Astrocyte (in vitro differentiated cells and primary cell): ENCODE data around the gene SLC25A41. TPM values are rescaled to one million over a fixed set of nuclear protein-coding genes. Genes with fewer than 3 reads are reported as not detected.

Source experiments
- DNase-seq: peaks from one replicate; pipeline ENCODE4 v3.0.0-alpha.2; 2010; ENCODE audit warnings: low read depth
- FAIRE-seq: peaks from 2 replicates; lab custom pipeline; 2011; peaks lifted over from hg19 to GRCh38; lab: Jason Lieb, UNC
- H2AFZ ChIP-seq: 2 replicates; pipeline ENCODE4 v1.6.0; 2012; ENCODE audit warnings: low read depth, low read length, inconsistent platforms
- H3K27ac ChIP-seq: 2 replicates; pipeline ENCODE4 v1.5.1; 2011; ENCODE audit warnings: low read depth, low read length, inconsistent platforms
- H3K27me3 ChIP-seq: 2 replicates; pipeline ENCODE4 v1.6.0; 2011; ENCODE audit warnings: low read length, inconsistent platforms; ENCODE audit not compliant: insufficient read depth
- H3K36me3 ChIP-seq: 2 replicates; pipeline ENCODE4 v1.5.1; 2011; ENCODE audit warnings: low read length, inconsistent platforms; ENCODE audit not compliant: insufficient read depth
- H3K4me1 ChIP-seq: 2 replicates; pipeline ENCODE4 v1.5.1; 2011; ENCODE audit warnings: low read length, inconsistent platforms; ENCODE audit not compliant: insufficient read depth
- H3K4me2 ChIP-seq: 2 replicates; pipeline ENCODE4 v1.6.0; 2012; ENCODE audit warnings: low read length, inconsistent platforms
- H3K4me3 ChIP-seq: 2 replicates; pipeline ENCODE4 v1.5.1; 2011; ENCODE audit warnings: low read depth, mild to moderate bottlenecking, low read length, inconsistent platforms; ENCODE audit not compliant: insufficient read depth
- H3K79me2 ChIP-seq: 2 replicates; pipeline ENCODE4 v1.6.0; 2012; ENCODE audit warnings: mild to moderate bottlenecking, low read length, inconsistent platforms; ENCODE audit not compliant: insufficient read depth
- H3K9ac ChIP-seq: 2 replicates; pipeline ENCODE4 v1.6.0; 2012; ENCODE audit warnings: mild to moderate bottlenecking, low read length, inconsistent platforms
- H3K9me3 ChIP-seq: 2 replicates; pipeline ENCODE4 v1.5.1; 2012; ENCODE audit warnings: low read depth, mild to moderate bottlenecking, low read length, inconsistent platforms; ENCODE audit not compliant: insufficient read depth
- H4K20me1 ChIP-seq: 2 replicates; pipeline ENCODE4 v1.6.0; 2012; ENCODE audit warnings: low read length, inconsistent platforms; ENCODE audit not compliant: insufficient read depth
- H3K27ac Mint-ChIP-seq: one replicate; pipeline ENCODE4 v1.8.0; 2021; ENCODE audit warnings: mild to moderate bottlenecking, mixed read lengths; ENCODE audit not compliant: unreplicated experiment
- H3K27me3 Mint-ChIP-seq: one replicate; pipeline ENCODE4 v1.8.0; 2021; ENCODE audit warnings: low read depth, mixed read lengths; ENCODE audit not compliant: unreplicated experiment
- H3K36me3 Mint-ChIP-seq: one replicate; pipeline ENCODE4 v1.8.0; 2021; ENCODE audit warnings: low read depth, mixed read lengths; ENCODE audit not compliant: unreplicated experiment
- H3K4me1 Mint-ChIP-seq: one replicate; pipeline ENCODE4 v1.8.0; 2021; ENCODE audit warnings: low read depth, mixed read lengths; ENCODE audit not compliant: unreplicated experiment
- H3K4me3 Mint-ChIP-seq: one replicate; pipeline ENCODE4 v1.8.0; 2021; ENCODE audit warnings: mild to moderate bottlenecking, moderate library complexity, mixed read lengths; ENCODE audit not compliant: unreplicated experiment
- H3K9me3 Mint-ChIP-seq: one replicate; pipeline ENCODE4 v1.8.0; 2021; ENCODE audit warnings: mild to moderate bottlenecking, mixed read lengths; ENCODE audit not compliant: unreplicated experiment
- CTCF ChIP-seq: IDR thresholded peaks from 2 replicates; pipeline ENCODE4 v1.5.1; 2011; ENCODE audit warnings: low read depth, mild to moderate bottlenecking, inconsistent platforms, low read length, moderate library complexity; ENCODE audit not compliant: insufficient read depth
- EZH2 ChIP-seq: IDR thresholded peaks from 2 replicates; pipeline ENCODE4 v1.6.1; 2012; ENCODE audit warnings: mild to moderate bottlenecking, low read length, inconsistent platforms; ENCODE audit not compliant: insufficient read depth
- total RNA-seq: library from RNA; stranded (reverse); gene quantifications from 2 replicates; pipeline ENCODE4 v1.2.1, GENCODE V29; 2021

SLC25A41 gene
- total RNA-seq, 1 donor from 2014 or later, result 0.75 TPM

- H3K4me3 Mint-ChIP-seq, result peak within 1 kb of the TSS; percentile 94
- Histone ChIP-seq H3K4me3 (peak within 1 kb of the TSS; percentile 94), H3K9ac (peak within 1 kb of the TSS; percentile 94), H3K27me3 (no peaks in the 10 kb centered on the region), H3K4me1 (peaks cover 12% of the 10 kb centered on the region), H3K27ac (peak within 1 kb of the TSS; percentile 97), H3K9me3 (no peaks in the 10 kb centered on the region), H3K36me3 (peaks cover 12% of the 10 kb centered on the region), H3K79me2 (peaks cover 32% of the 10 kb centered on the region), H2AFZ (peak within 1 kb of the TSS; percentile 96), H3K4me2 (peak within 1 kb of the TSS; percentile 99), H4K20me1 (peaks cover 5% of the 10 kb centered on the region)
- DNase-seq, result peak; percentile 88
- H3K27me3 Mint-ChIP-seq, result no peaks in the 10 kb centered on the region
- no peak for TF ChIP-seq EZH2
- TF ChIP-seq CTCF, result no peak
- H3K27ac Mint-ChIP-seq, result peak within 1 kb of the TSS; percentile 93
- H3K4me1 Mint-ChIP-seq, result peaks cover 7% of the 10 kb centered on the region
- peaks cover 4% of the 10 kb centered on the region for H3K36me3 Mint-ChIP-seq
- no peaks in the 10 kb centered on the region for H3K9me3 Mint-ChIP-seq
- FAIRE-seq, result no peak
Measured at GRCh38 chr19:6393074-6393982, 40.2 kb downstream of the SLC25A41 start, which contains the start of gene GTF2F1. GTF2F1 (minus strand) TSS chr19:6393164; CDS start chr19:6392995, 169 bp downstream.

GRCh38 chr19:6392221-6393073 is 41.1 kb downstream of the SLC25A41 start:
- H3K27me3 ChIP-seq, result no peaks in the 10 kb centered on the region
- peak overlapping the region; percentile 93 for H3K27ac Mint-ChIP-seq
- H3K36me3 ChIP-seq, result peaks cover 14% of the 10 kb centered on the region
- H3K4me3 ChIP-seq, result peak overlapping the region; percentile 94
- no peaks in the 10 kb centered on the region for H3K27me3 Mint-ChIP-seq
- peaks cover 7% of the 10 kb centered on the region for H3K4me1 Mint-ChIP-seq
- DNase-seq, result no peak
- peaks cover 8% of the 10 kb centered on the region for H4K20me1 ChIP-seq
- no peaks in the 10 kb centered on the region for H3K9me3 ChIP-seq
- H3K36me3 Mint-ChIP-seq, result peaks cover 6% of the 10 kb centered on the region
- no peak for FAIRE-seq
- H2AFZ ChIP-seq, result peak overlapping the region; percentile 96
- TF ChIP-seq EZH2, result no peak
- H3K9ac ChIP-seq, result peak overlapping the region; percentile 94
- H3K4me1 ChIP-seq, result peaks cover 12% of the 10 kb centered on the region
- peaks cover 36% of the 10 kb centered on the region for H3K79me2 ChIP-seq
- peak overlapping the region; percentile 94 for H3K4me3 Mint-ChIP-seq
- peak overlapping the region; percentile 97 for H3K27ac ChIP-seq
- no peaks in the 10 kb centered on the region for H3K9me3 Mint-ChIP-seq
- H3K4me2 ChIP-seq, result peak overlapping the region; percentile 99

DNA sequence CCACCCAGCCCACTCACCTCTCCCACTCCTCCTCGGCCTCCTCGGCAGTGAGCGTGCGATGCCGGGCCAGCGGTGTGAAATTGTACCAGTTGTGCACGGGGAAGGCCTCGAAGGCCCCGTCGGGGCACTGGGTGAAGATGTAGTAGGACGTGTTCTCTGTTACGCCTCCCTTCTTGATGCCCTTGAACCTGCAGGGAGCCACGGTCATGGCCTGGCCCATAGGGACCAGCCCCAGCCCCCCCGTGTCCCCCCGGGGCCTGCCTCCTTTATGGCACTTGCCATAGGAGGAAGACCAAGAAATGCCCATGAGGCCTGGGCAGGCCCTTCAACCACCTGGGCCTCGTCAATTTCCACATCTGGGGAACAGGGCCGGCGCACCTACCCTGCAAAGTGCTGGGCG is 46.2 kb downstream of the SLC25A41 start:
- Histone ChIP-seq H4K20me1 (peaks cover 12% of the 10 kb centered on the region), H3K79me2 (peaks cover 28% of the 10 kb centered on the region), H3K4me2 (no peak overlapping the region), H3K27me3 (no peaks in the 10 kb centered on the region), H3K27ac (no peak overlapping the region), H3K36me3 (peaks cover 25% of the 10 kb centered on the region), H3K4me3 (no peak overlapping the region), H3K9ac (no peak overlapping the region), H3K9me3 (no peaks in the 10 kb centered on the region), H2AFZ (no peak overlapping the region), H3K4me1 (peaks cover 4% of the 10 kb centered on the region)
- Mint-ChIP-seq H3K9me3 (no peaks in the 10 kb centered on the region), H3K4me3 (no peak overlapping the region), H3K4me1 (peaks cover 6% of the 10 kb centered on the region), H3K36me3 (peaks cover 14% of the 10 kb centered on the region), H3K27ac (no peak overlapping the region), H3K27me3 (no peaks in the 10 kb centered on the region)
- FAIRE-seq (no peak), DNase-seq (no peak)
- TF ChIP-seq CTCF (no peak), EZH2 (no peak)
